GM12878 (cell line): Measurements from ENCODE around the gene TBC1D30.

ENCODE experiments used
- CREB1 ChIP-seq: IDR thresholded peaks from 2 replicates; pipeline ENCODE4 v1.6.1; 2012; ENCODE audit warnings: low read depth, mild to moderate bottlenecking, inconsistent platforms
- FOS ChIP-seq: IDR thresholded peaks from 3 replicates; pipeline ENCODE4 v1.6.1; 2011; ENCODE audit warnings: borderline replicate concordance; ENCODE audit not compliant: insufficient read length; ENCODE audit errors: extremely low read depth
- GABPA ChIP-seq: IDR thresholded peaks from 2 replicates; pipeline ENCODE4 v1.6.1; 2014; ENCODE audit warnings: antibody characterized with exemption, low read depth, mild to moderate bottlenecking, inconsistent platforms
- MYC ChIP-seq: IDR thresholded peaks from 2 replicates; pipeline ENCODE4 v1.6.1; 2011; ENCODE audit warnings: mild to moderate bottlenecking, low read length, moderate library complexity, inconsistent platforms; ENCODE audit not compliant: insufficient read depth, insufficient replicate concordance, insufficient read length, severe bottlenecking
- NBN ChIP-seq: fragments of 450-650 bp; IDR thresholded peaks from 2 replicates; pipeline ENCODE4 v1.6.1; 2016
- PBX3 ChIP-seq: IDR thresholded peaks from 2 replicates; pipeline ENCODE4 v1.6.1; 2011; ENCODE audit warnings: mild to moderate bottlenecking, low read depth, low read length, moderate library complexity; ENCODE audit not compliant: insufficient replicate concordance
- POLR2AphosphoS5 ChIP-seq: IDR thresholded peaks from 2 replicates; pipeline ENCODE4 v1.6.1; 2011; ENCODE audit warnings: mild to moderate bottlenecking, low read length, inconsistent platforms
- PRDM15 ChIP-seq: fragments of 450-650 bp; formaldehyde crosslinking; IDR thresholded peaks from 2 replicates; pipeline ENCODE4 v1.4.0; 2020; ENCODE audit warnings: mild to moderate bottlenecking, moderate library complexity
- RAD21 ChIP-seq: IDR thresholded peaks from 2 replicates; pipeline ENCODE4 v1.6.1; 2011; ENCODE audit warnings: mild to moderate bottlenecking, low read depth, low read length, moderate library complexity; ENCODE audit not compliant: insufficient read depth
- SMC3 ChIP-seq: IDR thresholded peaks from 2 replicates; pipeline ENCODE4 v1.6.1; 2011; ENCODE audit warnings: low read length, improper control_type of control experiment, borderline replicate concordance
- ZZZ3 ChIP-seq: IDR thresholded peaks from 2 replicates; pipeline ENCODE4 v1.6.1; 2011; ENCODE audit warnings: low read depth; ENCODE audit not compliant: control insufficient read depth, insufficient read length

GRCh38 chr12:64819816-64820402 lies 4.5 kb upstream of the TBC1D30 start:
- TF ChIP-seq NBN, result no peak
- no peak for TF ChIP-seq PBX3
- TF ChIP-seq ZZZ3, result no peak
- TF ChIP-seq POLR2AphosphoS5, result no peak
- TF ChIP-seq SMC3, result no peak
- no peak for TF ChIP-seq PRDM15 (CRISPR knock-in tag)
- TF ChIP-seq MYC, result no peak
- no peak for TF ChIP-seq FOS
- no peak for TF ChIP-seq GABPA
- TF ChIP-seq RAD21, result no peak
- no peak for TF ChIP-seq CREB1
